Measurements from ENCODE around the gene OR1M1. TPM values are rescaled to one million over a fixed set of nuclear protein-coding genes. Genes with fewer than 3 reads are reported as not detected.
"Not testable (repeated sequence)": the region's sequence is repeated elsewhere in the genome, so short reads cannot be mapped to it uniquely, and the experiment has no call there.

OR1M1 gene
- total RNA-seq, 2 donors from 2014 or later, result not detected

DNA sequence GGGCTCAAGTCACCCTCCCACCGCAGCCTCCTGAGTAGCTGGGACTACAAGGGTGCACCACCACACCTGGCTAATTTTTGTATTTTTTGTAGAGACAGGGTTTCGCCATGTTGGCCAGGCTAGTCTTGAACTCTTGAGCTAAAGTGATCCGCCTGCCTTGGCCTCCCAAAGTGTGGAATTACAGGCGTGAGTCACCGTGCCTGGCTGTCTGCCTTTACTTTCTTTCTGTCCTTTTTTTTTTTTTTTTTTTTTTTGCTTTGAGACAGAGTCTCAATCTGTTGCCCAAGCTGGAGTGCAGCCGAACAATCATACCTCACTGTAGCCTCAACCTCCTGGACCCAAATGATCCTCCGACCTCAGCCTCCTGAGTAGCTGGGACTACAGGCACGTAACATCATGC lies 25.0 kb upstream of the OR1M1 start:
- H3K36me3 ChIP-seq, result no peaks in the 10 kb centered on the region
- intact Hi-C loops (cut with DNase I), result no loop called here
- H3K27ac ChIP-seq, result no peak overlapping the region
- 92% methylated on average over 8 of the region's 8 CpGs for WGBS
- H3K27me3 ChIP-seq (replicated peaks; ENCODE audit: insufficient read depth), result no peaks in the 10 kb centered on the region
- no peak overlapping the region for H3K4me3 ChIP-seq
- no peaks in the 10 kb centered on the region for H3K4me1 ChIP-seq (replicated peaks)
- TF ChIP-seq POLR2A (IDR thresholded peaks at IDR 0.05) (no peak), POLR2AphosphoS5 (IDR thresholded peaks at IDR 0.05) (no peak)
- TF ChIP-seq, protein P1, sequence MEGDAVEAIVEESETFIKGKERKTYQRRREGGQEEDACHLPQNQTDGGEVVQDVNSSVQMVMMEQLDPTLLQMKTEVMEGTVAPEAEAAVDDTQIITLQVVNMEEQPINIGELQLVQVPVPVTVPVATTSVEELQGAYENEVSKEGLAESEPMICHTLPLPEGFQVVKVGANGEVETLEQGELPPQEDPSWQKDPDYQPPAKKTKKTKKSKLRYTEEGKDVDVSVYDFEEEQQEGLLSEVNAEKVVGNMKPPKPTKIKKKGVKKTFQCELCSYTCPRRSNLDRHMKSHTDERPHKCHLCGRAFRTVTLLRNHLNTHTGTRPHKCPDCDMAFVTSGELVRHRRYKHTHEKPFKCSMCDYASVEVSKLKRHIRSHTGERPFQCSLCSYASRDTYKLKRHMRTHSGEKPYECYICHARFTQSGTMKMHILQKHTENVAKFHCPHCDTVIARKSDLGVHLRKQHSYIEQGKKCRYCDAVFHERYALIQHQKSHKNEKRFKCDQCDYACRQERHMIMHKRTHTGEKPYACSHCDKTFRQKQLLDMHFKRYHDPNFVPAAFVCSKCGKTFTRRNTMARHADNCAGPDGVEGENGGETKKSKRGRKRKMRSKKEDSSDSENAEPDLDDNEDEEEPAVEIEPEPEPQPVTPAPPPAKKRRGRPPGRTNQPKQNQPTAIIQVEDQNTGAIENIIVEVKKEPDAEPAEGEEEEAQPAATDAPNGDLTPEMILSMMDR (IDR thresholded peaks at IDR 0.05), result no peak
- DNase-seq (ENCODE audit: low spot score), result no peak
- H3K9me3 ChIP-seq, result no peaks in the 10 kb centered on the region

DNA sequence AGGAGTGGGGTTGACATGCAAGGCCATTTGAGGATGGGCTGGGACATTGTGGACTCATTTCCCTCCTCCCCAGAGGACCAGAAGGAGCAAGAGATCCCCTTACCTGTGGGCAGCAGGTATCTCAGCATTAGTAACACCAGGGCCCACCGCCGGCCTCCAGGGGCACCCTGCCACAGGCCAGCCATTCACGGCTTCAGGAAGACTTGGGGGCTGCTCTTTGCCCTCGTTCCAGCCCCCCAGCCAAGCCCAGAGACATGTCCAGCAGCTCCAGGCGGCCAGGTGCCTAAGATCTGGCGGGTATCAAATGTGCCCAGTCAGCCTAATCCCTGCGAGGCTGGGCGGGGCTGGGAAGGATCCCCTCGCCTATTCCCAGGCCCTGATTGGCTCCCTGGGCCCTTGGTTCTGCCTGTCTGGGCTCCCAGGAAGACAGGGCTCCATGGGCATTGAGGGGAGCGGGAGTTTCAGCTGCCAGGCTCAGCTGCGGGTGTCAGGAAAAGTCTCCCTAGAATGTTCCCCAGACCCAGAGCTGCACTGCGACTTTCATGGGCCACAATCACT lies 21.3 kb upstream of the OR1M1 start:
- H3K4me1 ChIP-seq (replicated peaks), result no peaks in the 10 kb centered on the region
- H3K27me3 ChIP-seq (replicated peaks; ENCODE audit: insufficient read depth), result no peaks in the 10 kb centered on the region
- no peak overlapping the region for H3K27ac ChIP-seq
- no peaks in the 10 kb centered on the region for H3K36me3 ChIP-seq
- no peaks in the 10 kb centered on the region for H3K9me3 ChIP-seq
- WGBS, result 69% methylated on average over 12 of the region's 12 CpGs
- H3K4me3 ChIP-seq, result no peak overlapping the region
- intact Hi-C loops (cut with DNase I), result no loop called here
- TF ChIP-seq, protein P1 (IDR thresholded peaks at IDR 0.05), result no peak
- no peak for TF ChIP-seq POLR2A (IDR thresholded peaks at IDR 0.05)
- TF ChIP-seq POLR2AphosphoS5 (IDR thresholded peaks at IDR 0.05), result no peak
- no peak for DNase-seq (ENCODE audit: low spot score)

DNA sequence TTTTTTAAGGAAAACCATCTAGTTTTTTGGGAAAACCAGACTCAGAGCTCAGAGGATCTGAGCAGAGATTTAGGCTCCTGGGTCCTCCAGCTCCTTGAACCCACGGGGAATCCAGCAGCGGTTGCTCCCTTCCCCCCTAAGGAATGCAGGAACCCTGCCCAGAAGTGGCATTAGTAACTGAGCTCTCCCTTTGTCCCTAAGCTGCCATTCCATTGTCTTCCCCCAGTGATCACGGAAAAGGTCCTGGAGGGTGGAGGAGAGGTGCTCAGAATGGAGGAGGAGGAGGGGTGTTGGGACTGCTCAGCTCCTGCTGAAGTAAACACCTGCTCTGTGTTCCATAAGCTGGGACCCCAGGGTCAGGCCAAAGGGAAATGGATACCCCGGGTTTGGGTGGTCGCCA lies 16.8 kb upstream of the OR1M1 start:
- H3K9me3 ChIP-seq, result no peaks in the 10 kb centered on the region
- no peaks in the 10 kb centered on the region for H3K4me1 ChIP-seq (replicated peaks)
- no peak overlapping the region for H3K4me3 ChIP-seq
- no peak overlapping the region for H3K27ac ChIP-seq
- WGBS, result 42% methylated on average over 5 of the region's 5 CpGs
- DNase-seq (ENCODE audit: low spot score), result no peak
- no peaks in the 10 kb centered on the region for H3K27me3 ChIP-seq (replicated peaks; ENCODE audit: insufficient read depth)
- TF ChIP-seq POLR2A (IDR thresholded peaks at IDR 0.05) (no peak), POLR2AphosphoS5 (IDR thresholded peaks at IDR 0.05) (no peak)
- TF ChIP-seq, protein P1 (IDR thresholded peaks at IDR 0.05), result no peak
- intact Hi-C loops (cut with DNase I), result no loop called here
- H3K36me3 ChIP-seq, result no peaks in the 10 kb centered on the region

GRCh38 chr19:9071720-9072119 lies 15.1 kb upstream of the OR1M1 start:
- WGBS, result 97% methylated on average over 6 of the region's 6 CpGs
- H3K36me3 ChIP-seq; DNase-seq (ENCODE audit: low spot score); intact Hi-C loops (cut with DNase I); H3K9me3 ChIP-seq; H3K4me3 ChIP-seq; H3K27ac ChIP-seq; H3K27me3 ChIP-seq (replicated peaks; ENCODE audit: insufficient read depth); H3K4me1 ChIP-seq (replicated peaks): not testable (repeated sequence)

- intact Hi-C loops (cut with DNase I), result no loop called here
- Histone ChIP-seq H3K4me3 (no peak overlapping the region), H3K27me3 (replicated peaks; ENCODE audit: insufficient read depth) (no peaks in the 10 kb centered on the region), H3K4me1 (replicated peaks) (no peaks in the 10 kb centered on the region), H3K36me3 (no peaks in the 10 kb centered on the region), H3K9me3 (no peaks in the 10 kb centered on the region), H3K27ac (no peak overlapping the region)
- DNase-seq (ENCODE audit: low spot score), result no peak
- WGBS, result 77% methylated on average over 6 of the region's 6 CpGs
- no peak for TF ChIP-seq POLR2AphosphoS5 (IDR thresholded peaks at IDR 0.05)
- TF ChIP-seq, protein P1 (IDR thresholded peaks at IDR 0.05), result no peak
- TF ChIP-seq POLR2A (IDR thresholded peaks at IDR 0.05), result no peak
Observed at GRCh38 chr19:9073806-9074205, 13.1 kb upstream of the OR1M1 start.
